Peyer's patch (tissue), 4 donors: ENCODE results near the gene EFNA5. TPM values are rescaled to one million over a fixed set of nuclear protein-coding genes. Genes with fewer than 3 reads are reported as not detected.

Source experiments
- DNase-seq, 3 donors: peaks; one replicate each; pipeline ENCODE4 v3.0.0-alpha.2; 2017 to 2019
- H3K27ac ChIP-seq, 4 donors: fragments of 200-600 bp; sonication (generic); one replicate each; pipeline ENCODE4 v1.5.1; 2016 to 2019
- H3K27me3 ChIP-seq, 2 donors: fragments of 200-600 bp; sonication (generic); one replicate each; pipeline ENCODE4 v1.5.1; 2019
- H3K36me3 ChIP-seq, 3 donors: fragments of 200-600 bp; sonication (generic); one replicate each; pipeline ENCODE4 v1.5.1; 2016 to 2019
- H3K4me1 ChIP-seq, 4 donors: fragments of 200-600 bp; sonication (generic); one replicate each; pipeline ENCODE4 v1.5.1; 2016 to 2019
- H3K4me3 ChIP-seq, 4 donors: fragments of 200-600 bp; sonication (generic); 1 replicate in 3 of 4; 2 replicates in 1 of 4; pipeline ENCODE4 v1.5.1; 2016 to 2019; ENCODE audit warnings: mild to moderate bottlenecking in 1 of 4
- H3K9me3 ChIP-seq, 4 donors: fragments of 200-600 bp; sonication (generic); one replicate each; pipeline ENCODE4 v1.5.1; 2016 to 2019; ENCODE audit warnings: mild to moderate bottlenecking in 1 of 4
- CTCF ChIP-seq, 6 experiments: fragments of 450-650 bp in 4 of 6; fragments of 200-600 bp in 2 of 6; sonication (generic) in 1 of 6; IDR thresholded peaks; one replicate each; pipeline ENCODE4 v1.5.1; 2017 to 2019; ENCODE audit warnings: antibody characterized with exemption in 6 of 6, mild to moderate bottlenecking in 3 of 6, moderate library complexity in 1 of 6
- POLR2A ChIP-seq, 2 donors: fragments of 450-650 bp; IDR thresholded peaks; one replicate each; pipeline ENCODE4 v1.5.1; 2017; ENCODE audit warnings: antibody characterized with exemption in 2 of 2, mild to moderate bottlenecking in 2 of 2, moderate library complexity in 2 of 2
- total RNA-seq, 4 donors: library from RNA; depleted of rRNA; stranded (reverse); fragments of >200 nt; gene quantifications; one replicate each; pipeline ENCODE4 v1.1.0, GENCODE V29; 2016

Gene EFNA5
- total RNA-seq, 4 donors from 2014 or later, result 1.1 to 27.5 (median 1.1) TPM; not detected in 1

GRCh38 chr5:107398703-107399102 lies 272.0 kb downstream of the EFNA5 start:
- DNase-seq, result no peak
- TF ChIP-seq CTCF (IDR thresholded peaks at IDR 0.05) (no peak), POLR2A (IDR thresholded peaks at IDR 0.05) (no peak)
- Histone ChIP-seq H3K27me3 (no peaks in the 10 kb centered on the region), H3K9me3 (no peaks in the 10 kb centered on the region), H3K4me1 (no peaks in the 10 kb centered on the region), H3K36me3 (no peaks in the 10 kb centered on the region), H3K27ac (no peak overlapping the region), H3K4me3 (no peak overlapping the region)

GRCh38 chr5:107396351-107396690 lies 274.4 kb downstream of the EFNA5 start:
- no peak for DNase-seq
- Histone ChIP-seq H3K9me3 (no peaks in the 10 kb centered on the region), H3K36me3 (no peaks in the 10 kb centered on the region), H3K27ac (no peak overlapping the region), H3K4me3 (no peak overlapping the region), H3K4me1 (no peaks in the 10 kb centered on the region), H3K27me3 (no peaks in the 10 kb centered on the region)
- TF ChIP-seq CTCF (IDR thresholded peaks at IDR 0.05), result no peak
- TF ChIP-seq POLR2A (IDR thresholded peaks at IDR 0.05), result no peak

GRCh38 chr5:107395632-107396350 lies 274.9 kb downstream of the EFNA5 start:
- Histone ChIP-seq H3K27me3 (no peaks in the 10 kb centered on the region), H3K4me3 (no peak overlapping the region), H3K4me1 (no peaks in the 10 kb centered on the region), H3K36me3 (no peaks in the 10 kb centered on the region), H3K9me3 (no peaks in the 10 kb centered on the region), H3K27ac (no peak overlapping the region)
- TF ChIP-seq CTCF (IDR thresholded peaks at IDR 0.05) (no peak), POLR2A (IDR thresholded peaks at IDR 0.05) (no peak)
- no peak for DNase-seq

GRCh38 chr5:107393851-107394250 lies 276.9 kb downstream of the EFNA5 start:
- TF ChIP-seq POLR2A (IDR thresholded peaks at IDR 0.05), result no peak
- no peak for TF ChIP-seq CTCF (IDR thresholded peaks at IDR 0.05)
- Histone ChIP-seq H3K4me3 (no peak overlapping the region), H3K27me3 (no peaks in the 10 kb centered on the region), H3K4me1 (peaks cover 0 to 9% (median 4%) of the 10 kb centered on the region in 4 donors), H3K36me3 (no peaks in the 10 kb centered on the region), H3K27ac (no peak overlapping the region), H3K9me3 (no peaks in the 10 kb centered on the region)
- no peak for DNase-seq

GRCh38 chr5:107391787-107392186 lies 278.9 kb downstream of the EFNA5 start:
- no peaks in the 10 kb centered on the region for H3K27me3 ChIP-seq
- no peak overlapping the region for H3K4me3 ChIP-seq
- DNase-seq, result no peak
- no peaks in the 10 kb centered on the region for H3K9me3 ChIP-seq
- H3K36me3 ChIP-seq, result no peaks in the 10 kb centered on the region
- TF ChIP-seq CTCF (IDR thresholded peaks at IDR 0.05) (no peak), POLR2A (IDR thresholded peaks at IDR 0.05) (no peak)
- H3K27ac ChIP-seq, result no peak overlapping the region
- peaks cover 0 to 20% (median 8%) of the 10 kb centered on the region in 4 donors for H3K4me1 ChIP-seq

GRCh38 chr5:107389775-107390148 lies 281.0 kb downstream of the EFNA5 start:
- Histone ChIP-seq H3K36me3 (no peaks in the 10 kb centered on the region), H3K27ac (no peak overlapping the region), H3K27me3 (no peaks in the 10 kb centered on the region), H3K4me1 (peaks cover 0 to 20% (median 8%) of the 10 kb centered on the region in 4 donors), H3K9me3 (no peaks in the 10 kb centered on the region), H3K4me3 (no peak overlapping the region)
- TF ChIP-seq POLR2A (IDR thresholded peaks at IDR 0.05), result no peak
- no peak for TF ChIP-seq CTCF (IDR thresholded peaks at IDR 0.05)
- no peak for DNase-seq
